OCI-LY1 (cell line): ENCODE data around the gene YY1AP1.
"Not testable (repeated sequence)": the region's sequence is repeated elsewhere in the genome, so short reads cannot be mapped to it uniquely, and the experiment has no call there.

Experiments used
- H2AFZ ChIP-seq: fragments of 200-600 bp; sonication (generic), shearing (Covaris generic); 2 replicates; pipeline ENCODE4 v1.6.0; 2014; ENCODE audit warnings: antibody characterized with exemption, mild to moderate bottlenecking, low read length
- H3F3A ChIP-seq: fragments of 200-600 bp; sonication (generic), shearing (Covaris generic); 2 replicates; pipeline ENCODE4 v1.6.0; 2014; ENCODE audit warnings: mild to moderate bottlenecking, antibody characterized with exemption, low read length, moderate library complexity; ENCODE audit not compliant: insufficient read depth
- H3K27ac ChIP-seq: fragments of 200-600 bp; sonication (generic); 2 replicates; pipeline ENCODE4 v1.5.1; 2014; ENCODE audit warnings: low read length, mixed run types, mild to moderate bottlenecking, low read depth; ENCODE audit not compliant: poor library complexity, severe bottlenecking
- H3K27me3 ChIP-seq: fragments of 200-600 bp; sonication (generic); 2 replicates; pipeline ENCODE4 v1.6.0; 2014; ENCODE audit warnings: antibody characterized with exemption, mild to moderate bottlenecking, low read length, moderate library complexity; ENCODE audit not compliant: insufficient read depth
- H3K36me3 ChIP-seq: fragments of 200-600 bp; sonication (generic); 2 replicates; pipeline ENCODE4 v1.6.1; 2014; ENCODE audit warnings: mild to moderate bottlenecking, antibody characterized with exemption, low read length, moderate library complexity, mixed read lengths; ENCODE audit not compliant: insufficient read depth
- H3K4me1 ChIP-seq: fragments of 200-600 bp; sonication (generic); 2 replicates; pipeline ENCODE4 v1.5.1; 2014; ENCODE audit warnings: mild to moderate bottlenecking, low read length, moderate library complexity; ENCODE audit not compliant: insufficient read depth, severe bottlenecking
- H3K4me2 ChIP-seq: fragments of 200-600 bp; sonication (generic), shearing (Covaris generic); 2 replicates; pipeline ENCODE4 v1.6.1; 2014; ENCODE audit warnings: low read length
- H3K4me3 ChIP-seq: fragments of 200-600 bp; sonication (generic); 2 replicates; pipeline ENCODE4 v1.5.1; 2014; ENCODE audit warnings: low read length, low read depth, mild to moderate bottlenecking, mixed read lengths; ENCODE audit not compliant: poor library complexity, severe bottlenecking
- H3K79me2 ChIP-seq: fragments of 200-600 bp; shearing (Covaris generic); 2 replicates; pipeline ENCODE4 v1.6.1; 2016; ENCODE audit warnings: mixed run types, low read length, mixed read lengths; ENCODE audit not compliant: insufficient read depth
- H3K9ac ChIP-seq: fragments of 200-600 bp; sonication (generic), shearing (Covaris generic); 2 replicates; pipeline ENCODE4 v1.6.1; 2014; ENCODE audit warnings: mild to moderate bottlenecking, low read length, mixed read lengths
- H3K9me2 ChIP-seq: fragments of 200-600 bp; sonication (generic), shearing (Covaris generic); 2 replicates; pipeline ENCODE4 v1.6.1; 2014; ENCODE audit warnings: low read depth, mild to moderate bottlenecking, low read length, mixed read lengths
- H3K9me3 ChIP-seq: fragments of 200-600 bp; shearing (Covaris generic); 2 replicates; pipeline ENCODE4 v1.6.1; 2014; ENCODE audit warnings: low read length, mixed read lengths
- H4K20me1 ChIP-seq: fragments of 200-600 bp; sonication (generic), shearing (Covaris generic); 2 replicates; pipeline ENCODE4 v1.6.0; 2016; ENCODE audit warnings: mild to moderate bottlenecking, low read length; ENCODE audit not compliant: insufficient read depth
- EZH2 ChIP-seq: fragments of 200-600 bp; sonication (generic), shearing (Covaris generic); IDR thresholded peaks from 2 replicates; pipeline ENCODE4 v1.8.0; 2017; ENCODE audit warnings: borderline replicate concordance, mixed run types, mild to moderate bottlenecking, antibody characterized with exemption, low read length, moderate library complexity, mixed read lengths
- TF ChIP-seq, protein P1 (sequence below): fragments of 200-600 bp; sonication (generic), shearing (Covaris generic); IDR thresholded peaks from 2 replicates; pipeline ENCODE4 v1.5.1; 2017; ENCODE audit warnings: mild to moderate bottlenecking, antibody characterized with exemption, low read length, moderate library complexity, mixed read lengths

YY1AP1 gene

DNA sequence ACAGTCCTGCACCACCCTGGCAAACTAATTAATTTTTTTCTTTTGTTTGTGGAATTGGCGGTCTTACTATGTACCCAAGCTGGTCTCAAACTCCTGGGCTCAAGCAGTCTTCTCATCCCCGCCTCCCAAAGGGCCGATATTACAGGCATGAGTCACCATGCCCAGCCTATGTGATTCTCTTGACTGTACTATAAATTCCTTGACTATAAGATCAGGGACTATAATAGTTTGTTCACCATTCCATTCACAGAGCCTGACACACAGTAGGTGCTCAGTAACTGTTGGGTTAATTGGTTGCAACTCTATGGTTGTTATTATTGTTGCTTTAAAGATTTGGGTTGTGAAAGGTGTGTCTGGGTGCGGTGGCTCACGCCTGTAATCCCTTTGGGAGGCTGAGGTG, 17.6 kb upstream of the YY1AP1 start:
- H3K36me3 ChIP-seq = peaks cover 37% of the 10 kb centered on the region
- H3K4me2 ChIP-seq = no peak overlapping the region
- no peak overlapping the region for H3K4me3 ChIP-seq
- H3K79me2 ChIP-seq = peaks cover 65% of the 10 kb centered on the region
- H3K4me1 ChIP-seq = no peaks in the 10 kb centered on the region
- TF ChIP-seq, protein P1, sequence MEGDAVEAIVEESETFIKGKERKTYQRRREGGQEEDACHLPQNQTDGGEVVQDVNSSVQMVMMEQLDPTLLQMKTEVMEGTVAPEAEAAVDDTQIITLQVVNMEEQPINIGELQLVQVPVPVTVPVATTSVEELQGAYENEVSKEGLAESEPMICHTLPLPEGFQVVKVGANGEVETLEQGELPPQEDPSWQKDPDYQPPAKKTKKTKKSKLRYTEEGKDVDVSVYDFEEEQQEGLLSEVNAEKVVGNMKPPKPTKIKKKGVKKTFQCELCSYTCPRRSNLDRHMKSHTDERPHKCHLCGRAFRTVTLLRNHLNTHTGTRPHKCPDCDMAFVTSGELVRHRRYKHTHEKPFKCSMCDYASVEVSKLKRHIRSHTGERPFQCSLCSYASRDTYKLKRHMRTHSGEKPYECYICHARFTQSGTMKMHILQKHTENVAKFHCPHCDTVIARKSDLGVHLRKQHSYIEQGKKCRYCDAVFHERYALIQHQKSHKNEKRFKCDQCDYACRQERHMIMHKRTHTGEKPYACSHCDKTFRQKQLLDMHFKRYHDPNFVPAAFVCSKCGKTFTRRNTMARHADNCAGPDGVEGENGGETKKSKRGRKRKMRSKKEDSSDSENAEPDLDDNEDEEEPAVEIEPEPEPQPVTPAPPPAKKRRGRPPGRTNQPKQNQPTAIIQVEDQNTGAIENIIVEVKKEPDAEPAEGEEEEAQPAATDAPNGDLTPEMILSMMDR = no peak
- TF ChIP-seq EZH2 = no peak
- H3K27ac ChIP-seq = no peak overlapping the region
- H3F3A ChIP-seq = no peaks in the 10 kb centered on the region
- H4K20me1 ChIP-seq = no peaks in the 10 kb centered on the region
- no peak overlapping the region for H3K9ac ChIP-seq
- 0 out of 2 replicates have a peak, but pooled peaks cover 2% of the 10 kb centered on the region for H3K9me3 ChIP-seq
- no peaks in the 10 kb centered on the region for H3K27me3 ChIP-seq
- H3K9me2 ChIP-seq = no peaks in the 10 kb centered on the region
- no peak overlapping the region for H2AFZ ChIP-seq

DNA sequence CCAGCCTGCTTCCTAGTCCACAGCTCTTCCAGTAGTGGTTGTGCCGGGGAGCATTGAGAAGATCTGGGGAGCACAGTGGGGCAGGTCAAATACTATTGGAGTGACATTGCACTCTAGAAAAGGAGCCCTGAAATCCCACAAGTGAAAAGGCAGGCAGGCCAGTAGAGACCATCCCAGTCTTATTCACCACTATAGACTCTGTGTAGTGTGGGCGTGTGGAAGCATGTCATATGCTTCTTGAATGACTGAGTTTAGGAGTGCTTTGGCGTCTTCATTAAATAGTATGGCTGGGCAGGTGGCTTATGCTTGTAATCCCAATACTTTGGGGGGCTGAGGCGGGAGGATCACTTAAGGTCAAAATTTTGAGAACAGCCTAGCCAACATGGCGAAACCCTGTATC, 15.8 kb upstream of the YY1AP1 start:
- H3K9me2 ChIP-seq, H3K27ac ChIP-seq, H3K9ac ChIP-seq, H3K4me1 ChIP-seq, H3K27me3 ChIP-seq, H3F3A ChIP-seq, H3K4me2 ChIP-seq, H2AFZ ChIP-seq, H3K9me3 ChIP-seq, H4K20me1 ChIP-seq, H3K4me3 ChIP-seq: not testable (repeated sequence)
- Histone ChIP-seq H3K79me2 (peaks cover 69% of the 10 kb centered on the region), H3K36me3 (peaks cover 30% of the 10 kb centered on the region)

DNA sequence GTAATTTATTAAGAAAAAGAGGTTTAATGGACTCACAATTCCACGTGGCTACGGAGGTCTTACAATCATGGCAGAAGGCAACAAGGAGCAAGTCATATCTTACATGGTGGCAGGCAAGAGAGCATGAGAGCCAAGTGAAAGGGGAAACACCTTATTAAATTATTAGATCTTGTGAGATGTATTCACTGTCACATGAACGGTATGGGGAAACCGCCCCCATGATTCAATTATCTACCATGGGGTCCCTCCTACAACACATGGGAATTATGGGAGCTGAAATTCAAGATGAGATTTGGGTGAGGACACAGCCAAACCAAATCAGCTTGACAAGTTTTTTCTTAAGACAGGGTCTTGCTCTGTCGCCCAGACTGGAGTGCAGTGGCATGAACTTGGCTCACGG, 14.6 kb upstream of the YY1AP1 start:
- Histone ChIP-seq H3K27ac (no peak overlapping the region), H3K36me3 (peaks cover 25% of the 10 kb centered on the region), H2AFZ (no peak overlapping the region), H3K9me2 (no peaks in the 10 kb centered on the region), H3K79me2 (peaks cover 73% of the 10 kb centered on the region), H4K20me1 (no peaks in the 10 kb centered on the region), H3K27me3 (no peaks in the 10 kb centered on the region), H3K4me2 (no peak overlapping the region), H3F3A (no peaks in the 10 kb centered on the region), H3K4me1 (no peaks in the 10 kb centered on the region), H3K9ac (no peak overlapping the region), H3K4me3 (no peak overlapping the region), H3K9me3 (0 out of 2 replicates have a peak, but pooled peaks cover 2% of the 10 kb centered on the region)
- TF ChIP-seq, protein P1 = no peak
- TF ChIP-seq EZH2 = no peak

DNA sequence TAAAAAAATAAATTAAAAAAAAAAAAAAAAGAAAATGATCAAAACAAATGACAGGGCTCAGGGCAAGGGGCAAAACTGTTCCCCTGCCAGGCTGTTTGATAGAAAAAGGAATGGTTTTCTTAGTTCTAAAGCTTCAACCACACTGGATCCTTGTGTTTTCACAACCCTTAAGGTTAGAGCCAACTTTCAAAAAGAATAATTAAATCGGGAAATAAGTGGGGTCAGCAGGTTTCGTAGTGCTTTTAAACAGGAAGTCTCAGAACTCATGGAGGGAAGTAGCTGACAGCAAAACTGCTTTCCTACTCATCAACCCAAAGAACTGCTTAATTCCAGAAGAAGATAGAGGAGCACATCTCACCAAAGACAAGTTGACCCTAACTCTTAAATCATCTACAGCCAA, 13.1 kb upstream of the YY1AP1 start:
- H3K9me2 ChIP-seq, H3K9ac ChIP-seq, H3K27me3 ChIP-seq, H3F3A ChIP-seq, H3K4me1 ChIP-seq, H3K4me2 ChIP-seq, H3K27ac ChIP-seq, H3K9me3 ChIP-seq, H2AFZ ChIP-seq, H4K20me1 ChIP-seq, H3K4me3 ChIP-seq: not testable (repeated sequence)
- Histone ChIP-seq H3K79me2 (peaks cover 77% of the 10 kb centered on the region), H3K36me3 (peaks cover 29% of the 10 kb centered on the region)

DNA sequence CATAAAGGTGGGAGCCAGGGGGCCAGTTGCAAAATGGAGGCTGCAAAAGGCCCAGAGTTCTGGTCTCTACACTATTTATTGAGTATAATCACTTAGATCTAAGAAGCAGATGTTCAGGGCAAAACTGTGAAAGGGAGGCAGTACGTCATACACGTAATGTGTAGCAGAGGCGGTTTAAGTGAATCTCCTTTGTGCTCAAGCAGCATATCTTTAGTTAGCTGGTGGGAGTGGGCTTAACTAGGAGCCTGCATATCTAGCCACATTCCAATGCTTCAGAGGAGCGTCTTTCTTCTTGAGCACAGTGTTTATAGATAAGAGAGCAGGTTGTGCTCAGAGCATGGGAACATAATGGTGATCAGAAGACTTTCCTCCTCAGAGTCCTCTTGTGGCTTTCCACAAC, 10.5 kb upstream of the YY1AP1 start:
- H3K27ac ChIP-seq, H4K20me1 ChIP-seq, H3K27me3 ChIP-seq, H2AFZ ChIP-seq, H3K9me3 ChIP-seq, H3K4me2 ChIP-seq, H3F3A ChIP-seq, H3K9ac ChIP-seq, H3K4me1 ChIP-seq, H3K9me2 ChIP-seq, H3K4me3 ChIP-seq: not testable (repeated sequence)
- peaks cover 84% of the 10 kb centered on the region for H3K79me2 ChIP-seq
- H3K36me3 ChIP-seq = peaks cover 45% of the 10 kb centered on the region
